Endothelial cell of umbilical vein (primary cell): ENCODE results near the gene ZFYVE26. TPM values are rescaled to one million over a fixed set of nuclear protein-coding genes. Genes with fewer than 3 reads are reported as not detected.

Experiments
- BruUV-seq: library from RNA; stranded (reverse); fragments of 400-500 nt; replicated peaks from 2 replicates; lab custom pipeline; 2021; lab: Mats Ljungman, UMichigan
- CTCF ChIA-PET: fragments of 300-600, 350-600 bp; sonication (Branson Sonifier 250); formaldehyde crosslinking; loops from one replicate; lab custom pipeline; 2021; ENCODE audit warnings: antibody characterized with exemption, inconsistent platforms; lab: Charles Lee
- POLR2A ChIA-PET: fragments of 300-600, 350-600 bp; sonication (Branson Sonifier 250); formaldehyde crosslinking; loops from one replicate; lab custom pipeline; 2021; ENCODE audit warnings: antibody characterized with exemption, inconsistent platforms; lab: Charles Lee
- DNase-seq: peaks from one replicate; pipeline ENCODE4 v3.0.0-alpha.2; 2011; ENCODE audit warnings: low read depth, low spot score
- FAIRE-seq: peaks from 2 replicates; lab custom pipeline; 2011; peaks lifted over from hg19 to GRCh38; lab: Jason Lieb, UNC
- H2AFZ ChIP-seq: 2 replicates; pipeline ENCODE4 v1.6.0; 2012; ENCODE audit warnings: low read depth, low read length, control low read depth, inconsistent platforms
- H3K27ac ChIP-seq: 2 replicates; pipeline ENCODE4 v1.5.1; 2011; ENCODE audit warnings: low read depth, mild to moderate bottlenecking, control low read depth, low read length, moderate library complexity; ENCODE audit not compliant: insufficient read depth
- H3K27me3 ChIP-seq, 2 experiments: 2 replicates each; pipeline versions ENCODE4 v1.6.0 to v1.6.1; 2011; ENCODE audit warnings: low read length in 2 of 2, mixed read lengths in 1 of 2; ENCODE audit not compliant: control insufficient read depth in 2 of 2, insufficient read depth in 2 of 2
- H3K36me3 ChIP-seq, 2 experiments: 2 replicates in 1 of 2; 3 replicates in 1 of 2; pipeline ENCODE4 v1.5.1; 2011; ENCODE audit warnings: low read length in 2 of 2, mild to moderate bottlenecking in 1 of 2, moderate library complexity in 1 of 2; ENCODE audit not compliant: control insufficient read depth in 2 of 2, insufficient read depth in 2 of 2; ENCODE audit errors: extremely low read depth in 1 of 2
- H3K4me1 ChIP-seq: 3 replicates; pipeline ENCODE4 v1.5.1; 2011; ENCODE audit warnings: mild to moderate bottlenecking, low read length; ENCODE audit not compliant: control insufficient read depth, insufficient read depth; ENCODE audit errors: extremely low read depth
- H3K4me2 ChIP-seq: 2 replicates; pipeline ENCODE4 v1.6.1; 2011; ENCODE audit warnings: low read length, control low read depth, mixed read lengths; ENCODE audit not compliant: insufficient read depth
- H3K4me3 ChIP-seq, 3 experiments: fragments of 200-600 bp in 1 of 3; sonication (generic), shearing (Covaris generic) in 1 of 3; replicated peaks in 1 of 3; 2 replicates each; pipeline ENCODE4 v1.5.1; 2011 to 2016; ENCODE audit warnings: control low read depth in 3 of 3, low read length in 3 of 3, mild to moderate bottlenecking in 2 of 3, inconsistent platforms in 1 of 3, low read depth in 1 of 3, moderate library complexity in 1 of 3; ENCODE audit not compliant: insufficient read depth in 1 of 3
- H3K79me2 ChIP-seq: 2 replicates; pipeline ENCODE4 v1.6.0; 2012; ENCODE audit warnings: low read length, inconsistent platforms; ENCODE audit not compliant: control insufficient read depth, insufficient read depth
- H3K9ac ChIP-seq: replicated peaks from 2 replicates; pipeline ENCODE3; 2011; ENCODE audit warnings: low read length, control low read depth; ENCODE audit not compliant: insufficient read depth; ENCODE audit errors: extremely low read depth
- H3K9me1 ChIP-seq: replicated peaks from 3 replicates; pipeline ENCODE4 v1.6.0; 2011; ENCODE audit warnings: mild to moderate bottlenecking, low read length; ENCODE audit not compliant: control insufficient read depth, insufficient read depth; ENCODE audit errors: extremely low read depth
- H3K9me3 ChIP-seq: replicated peaks from 2 replicates; pipeline ENCODE4 v1.5.1; 2012; ENCODE audit warnings: low read length, inconsistent platforms; ENCODE audit not compliant: control insufficient read depth, insufficient read depth
- H4K20me1 ChIP-seq: replicated peaks from 2 replicates; pipeline ENCODE3; 2011; ENCODE audit warnings: mild to moderate bottlenecking, low read length; ENCODE audit not compliant: control insufficient read depth, insufficient read depth; ENCODE audit errors: extremely low read depth
- EZH2 ChIP-seq: IDR thresholded peaks from 2 replicates; pipeline ENCODE4 v1.6.1; 2012; ENCODE audit warnings: borderline replicate concordance, low read depth, mild to moderate bottlenecking, moderate library complexity, low read length, inconsistent platforms; ENCODE audit not compliant: severe bottlenecking
- FOS ChIP-seq: IDR thresholded peaks from 2 replicates; pipeline ENCODE4 v1.6.1; 2011; ENCODE audit warnings: mild to moderate bottlenecking, low read length, moderate library complexity, borderline replicate concordance; ENCODE audit not compliant: insufficient read depth
- GATA2 ChIP-seq: IDR thresholded peaks from 2 replicates; pipeline ENCODE4 v1.7.0; 2011; ENCODE audit warnings: low read depth, mild to moderate bottlenecking, moderate library complexity, mixed read lengths, low read length; ENCODE audit not compliant: insufficient read length, insufficient read depth
- JUN ChIP-seq: IDR thresholded peaks from 2 replicates; pipeline ENCODE4 v1.6.1; 2011; ENCODE audit warnings: borderline replicate concordance, low read depth; ENCODE audit not compliant: insufficient read length, insufficient read depth
- MYC ChIP-seq: IDR thresholded peaks from one replicate; pipeline ENCODE4 v1.6.1; 2011; ENCODE audit warnings: mild to moderate bottlenecking, low read depth, low read length
- POLR2A ChIP-seq: IDR thresholded peaks from 2 replicates; pipeline ENCODE4 v1.6.1; 2012; ENCODE audit warnings: low read depth, mild to moderate bottlenecking, control low read depth, low read length
- POLR2AphosphoS5 ChIP-seq: IDR thresholded peaks from 2 replicates; pipeline ENCODE4 v1.6.1; 2012; ENCODE audit warnings: low read depth, mild to moderate bottlenecking, control low read depth, low read length, moderate library complexity; ENCODE audit not compliant: insufficient read depth
- dilution Hi-C: fragments of 300-500 bp; cut with MboI; formaldehyde crosslinking; loops from one replicate; pipeline ENCODE4 v1.15.0; 2019; ENCODE audit warnings: low sequenced_read_pairs; ENCODE audit not compliant: extremely low pct_ligation_motif_present
- intact Hi-C: fragments of 100-400 bp; cut with micrococcal nuclease; formaldehyde crosslinking; loops from one replicate; pipeline ENCODE4 v1.10.0; 2022
- polyA plus RNA-seq, 4 experiments: library from polyadenylated mRNA; depleted of rRNA in 3 of 4; stranded (reverse) in 3 of 4; unstranded in 1 of 4; fragments of >200 nt; gene quantifications; 2 replicates each; pipeline versions ENCODE4 v1.2.1 to v1.2.3, GENCODE V29; 2011 to 2012; ENCODE audit warnings: missing spikeins in 1 of 4
- total RNA-seq: library from RNA; stranded (reverse); gene quantifications from 2 replicates; pipeline ENCODE4 v1.2.3, GENCODE V29; 2021
- TF ChIP-seq, protein P1 (sequence below): IDR thresholded peaks from 2 replicates; pipeline ENCODE4 v1.6.1; 2011; ENCODE audit not compliant: insufficient read depth, insufficient read length
- TF ChIP-seq, protein P2 (sequence below), 2 donors: IDR thresholded peaks; 1 replicate in 1 of 2; 2 replicates in 1 of 2; pipeline ENCODE4 v1.5.1; 2011; ENCODE audit warnings: low read length in 2 of 2, mild to moderate bottlenecking in 2 of 2, moderate library complexity in 2 of 2, control low read depth in 1 of 2, inconsistent platforms in 1 of 2, low read depth in 1 of 2; ENCODE audit not compliant: insufficient read depth in 1 of 2; ENCODE audit errors: extremely low read depth in 1 of 2

The ZFYVE26 gene
- total and polyA plus RNA-seq, 2 donors (not counting 3 experiments of a cell fraction or from before 2014, with no cell fraction given): 15.3 to 26.3 TPM

DNA sequence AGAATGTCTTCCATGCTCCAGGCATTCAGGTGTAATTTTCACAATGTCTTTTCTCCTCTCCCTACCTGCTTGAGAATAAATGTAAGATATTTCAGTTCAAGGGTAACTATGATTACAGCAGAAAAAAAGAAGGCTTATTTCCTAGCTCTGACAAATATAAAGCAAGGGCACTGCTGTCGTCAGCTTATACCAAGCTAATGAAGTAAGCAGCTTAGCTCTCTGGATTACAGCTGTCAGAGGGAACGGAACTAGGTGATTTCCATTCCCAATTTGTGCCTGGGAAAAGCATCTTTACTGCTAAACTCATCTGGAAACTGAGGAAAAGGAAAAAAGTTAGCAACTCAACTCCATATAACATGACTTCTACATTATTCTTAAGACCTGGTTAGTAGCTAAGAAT lies 56.5 kb downstream of the ZFYVE26 start:
- dilution Hi-C loops: no loop called here
- Histone ChIP-seq H3K27ac (no peak overlapping the region), H3K27me3 (no peaks in the 10 kb centered on the region), H2AFZ (no peak overlapping the region), H3K79me2 (no peaks in the 10 kb centered on the region), H3K4me2 (no peak overlapping the region), H3K4me3 (no peak overlapping the region), H3K9ac (no peak overlapping the region), H3K9me1 (no peaks in the 10 kb centered on the region), H3K4me1 (no peaks in the 10 kb centered on the region), H3K36me3 (peaks cover 15 to 37% of the 10 kb centered on the region in 2 experiments), H3K9me3 (no peaks in the 10 kb centered on the region), H4K20me1 (no peaks in the 10 kb centered on the region)
- BruUV-seq: no TSS peak
- TF ChIP-seq, protein P1, sequence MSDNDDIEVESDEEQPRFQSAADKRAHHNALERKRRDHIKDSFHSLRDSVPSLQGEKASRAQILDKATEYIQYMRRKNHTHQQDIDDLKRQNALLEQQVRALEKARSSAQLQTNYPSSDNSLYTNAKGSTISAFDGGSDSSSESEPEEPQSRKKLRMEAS: no peak
- TF ChIP-seq, protein P2, sequence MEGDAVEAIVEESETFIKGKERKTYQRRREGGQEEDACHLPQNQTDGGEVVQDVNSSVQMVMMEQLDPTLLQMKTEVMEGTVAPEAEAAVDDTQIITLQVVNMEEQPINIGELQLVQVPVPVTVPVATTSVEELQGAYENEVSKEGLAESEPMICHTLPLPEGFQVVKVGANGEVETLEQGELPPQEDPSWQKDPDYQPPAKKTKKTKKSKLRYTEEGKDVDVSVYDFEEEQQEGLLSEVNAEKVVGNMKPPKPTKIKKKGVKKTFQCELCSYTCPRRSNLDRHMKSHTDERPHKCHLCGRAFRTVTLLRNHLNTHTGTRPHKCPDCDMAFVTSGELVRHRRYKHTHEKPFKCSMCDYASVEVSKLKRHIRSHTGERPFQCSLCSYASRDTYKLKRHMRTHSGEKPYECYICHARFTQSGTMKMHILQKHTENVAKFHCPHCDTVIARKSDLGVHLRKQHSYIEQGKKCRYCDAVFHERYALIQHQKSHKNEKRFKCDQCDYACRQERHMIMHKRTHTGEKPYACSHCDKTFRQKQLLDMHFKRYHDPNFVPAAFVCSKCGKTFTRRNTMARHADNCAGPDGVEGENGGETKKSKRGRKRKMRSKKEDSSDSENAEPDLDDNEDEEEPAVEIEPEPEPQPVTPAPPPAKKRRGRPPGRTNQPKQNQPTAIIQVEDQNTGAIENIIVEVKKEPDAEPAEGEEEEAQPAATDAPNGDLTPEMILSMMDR (IDR thresholded peaks at IDR 0.05; ENCODE audit: extremely low read depth in 1 of 2, insufficient read depth in 1 of 2, low read depth in 1 of 2, low read length in 2 of 2): no peak
- no peak for TF ChIP-seq POLR2A
- no peak for TF ChIP-seq FOS
- TF ChIP-seq POLR2AphosphoS5: no peak
- TF ChIP-seq GATA2: no peak
- TF ChIP-seq JUN: no peak
- TF ChIP-seq EZH2: no peak
- TF ChIP-seq MYC: no peak
- intact Hi-C loops: no loop called here
- FAIRE-seq (no peak), DNase-seq (no peak)
- CTCF ChIA-PET: interaction anchor here (0.9 to 1.5 kb wide), 3 partner anchors 14 to 21 kb away, joined by 3 to 6 read pairs (median 3); no protein-coding TSS in a partner anchor
- POLR2A ChIA-PET: no interaction called here
